ENCODE results near the gene DLK2.
"Not testable (repeated sequence)": the region's sequence is repeated elsewhere in the genome, so short reads cannot be mapped to it uniquely, and the experiment has no call there.

- not testable (repeated sequence) for TF ChIP-seq CTCF, EZH2 (IDR thresholded peaks at IDR 0.05)
Measured at GRCh38 chr6:43425083-43425482, 30.3 kb downstream of the DLK2 start.
